Activated CD8-positive, alpha-beta memory T cell treated with anti-CD3 and anti-CD28 coated beads for 36 hours (primary cell): ENCODE results near the gene ARID1B. TPM values are rescaled to one million over a fixed set of nuclear protein-coding genes. Genes with fewer than 3 reads are reported as not detected.
"Not testable (repeated sequence)": the region's sequence is repeated elsewhere in the genome, so short reads cannot be mapped to it uniquely, and the experiment has no call there.

Source experiments
- CTCF ChIA-PET: fragments of 350-600 bp; sonication (Branson Sonifier 250); formaldehyde crosslinking; loops from one replicate; lab custom pipeline; 2021; ENCODE audit warnings: antibody characterized with exemption; lab: Charles Lee
- POLR2A ChIA-PET: fragments of 350-600 bp; sonication (Branson Sonifier 250); formaldehyde crosslinking; loops from one replicate; lab custom pipeline; 2021; ENCODE audit warnings: antibody characterized with exemption; lab: Charles Lee
- total RNA-seq, 2 experiments: library from RNA; stranded (reverse); gene quantifications; one replicate each; pipeline ENCODE4 v1.2.3, GENCODE V29; 2021

The ARID1B gene
- total RNA-seq, 2 experiments from 2014 or later = 48.4 to 49.5 TPM

- ChIA-PET CTCF (interaction anchor here (0.6 to 1.5 kb wide), 3 partner anchors 22 to 103 kb away, joined by 3 read pairs; no protein-coding TSS in a partner anchor), POLR2A (interaction anchor here (0.6 kb wide), 1 partner anchor 127 kb away, joined by 3 read pairs; no protein-coding TSS in a partner anchor)
These were observed 165.1 kb downstream of the ARID1B start for GRCh38 chr6:156942266-156942665.

- POLR2A ChIA-PET = interaction anchor here (0.6 to 1.1 kb wide), 3 partner anchors 18 to 164 kb away, joined by 4 to 6 read pairs (median 5); no protein-coding TSS in a partner anchor
These were observed 166.0 kb downstream of the ARID1B start for GRCh38 chr6:156943166-156943565.

GRCh38 chr6:156943816-156944215 is 166.6 kb downstream of the ARID1B start:
- CTCF ChIA-PET = interaction anchor here (0.8 kb wide), 1 partner anchor 11 kb away, joined by 3 read pairs; no protein-coding TSS in a partner anchor
- POLR2A ChIA-PET = interaction anchor here (1.1 kb wide), 1 partner anchor 165 kb away, joined by 4 read pairs; no protein-coding TSS in a partner anchor

More at GRCh38 chr6:156943166-156943565, 166.0 kb downstream of the ARID1B start:
- CTCF ChIA-PET = interaction anchor here (0.8 to 1.5 kb wide), 3 partner anchors 11 to 102 kb away, joined by 3 read pairs; no protein-coding TSS in a partner anchor

- ChIA-PET POLR2A (no interaction called here), CTCF (interaction anchor here (0.7 to 1.0 kb wide), 2 partner anchors 12 to 450 kb away, joined by 3 to 4 read pairs; no protein-coding TSS in a partner anchor)
These were observed 167.2 kb downstream of the ARID1B start for GRCh38 chr6:156944412-156944811.

GRCh38 chr6:156945789-156946172 is 168.6 kb downstream of the ARID1B start:
- CTCF ChIA-PET, POLR2A ChIA-PET: not testable (repeated sequence)

- ChIA-PET CTCF (no interaction called here), POLR2A (no interaction called here)
These were observed 169.3 kb downstream of the ARID1B start for GRCh38 chr6:156946370-156946936.

GRCh38 chr6:156948277-156948676 is 171.1 kb downstream of the ARID1B start:
- ChIA-PET CTCF (no interaction called here), POLR2A (no interaction called here)

GRCh38 chr6:156948807-156949206 is 171.6 kb downstream of the ARID1B start:
- ChIA-PET POLR2A (no interaction called here), CTCF (no interaction called here)

GRCh38 chr6:156949376-156949775 is 172.2 kb downstream of the ARID1B start:
- CTCF ChIA-PET = no interaction called here
- POLR2A ChIA-PET = no interaction called here

GRCh38 chr6:156950084-156950483 is 172.9 kb downstream of the ARID1B start:
- CTCF ChIA-PET = no interaction called here
- POLR2A ChIA-PET = no interaction called here

- POLR2A ChIA-PET = no interaction called here
- CTCF ChIA-PET = no interaction called here
These were observed 173.4 kb downstream of the ARID1B start for GRCh38 chr6:156950531-156950930.

- POLR2A ChIA-PET = no interaction called here
- CTCF ChIA-PET = no interaction called here
These were observed 175.2 kb downstream of the ARID1B start for GRCh38 chr6:156952401-156952800.

- POLR2A ChIA-PET = no interaction called here
- CTCF ChIA-PET = no interaction called here
These were observed 175.9 kb downstream of the ARID1B start for GRCh38 chr6:156953127-156953478.

GRCh38 chr6:156953479-156954146 is 176.4 kb downstream of the ARID1B start:
- ChIA-PET CTCF (no interaction called here), POLR2A (interaction anchor here (0.6 kb wide), 1 partner anchor 259 kb away, joined by 4 read pairs; no protein-coding TSS in a partner anchor)

GRCh38 chr6:156954191-156954590 is 177.0 kb downstream of the ARID1B start:
- ChIA-PET CTCF (interaction anchor here (1.0 to 1.3 kb wide), 2 partner anchors 11 to 389 kb away, joined by 3 read pairs; no protein-coding TSS in a partner anchor), POLR2A (interaction anchor here (0.6 kb wide), 1 partner anchor 259 kb away, joined by 4 read pairs; no protein-coding TSS in a partner anchor)

- ChIA-PET CTCF (interaction anchor here (1.0 to 1.3 kb wide), 2 partner anchors 11 to 390 kb away, joined by 3 read pairs; no protein-coding TSS in a partner anchor), POLR2A (no interaction called here)
These were observed 177.6 kb downstream of the ARID1B start for GRCh38 chr6:156954816-156955215.

- ChIA-PET CTCF (no interaction called here), POLR2A (no interaction called here)
These were observed 178.5 kb downstream of the ARID1B start for GRCh38 chr6:156955494-156956183.

GRCh38 chr6:156956286-156956685 is 179.1 kb downstream of the ARID1B start:
- ChIA-PET CTCF (no interaction called here), POLR2A (no interaction called here)

GRCh38 chr6:156957931-156958547 is 180.9 kb downstream of the ARID1B start:
- CTCF ChIA-PET = no interaction called here
- POLR2A ChIA-PET = no interaction called here
